ENCODE results near the gene CLPX. TPM values are rescaled to one million over a fixed set of nuclear protein-coding genes. Genes with fewer than 3 reads are reported as not detected.

Gene CLPX
- total RNA-seq, 1 donor from 2014 or later: 62.8 TPM

Other genes with a start within 250 kb of the CLPX start
- gene SPG21, start 195.4 kb downstream of the CLPX start, total RNA-seq: 70.4 and 76.2 TPM in 2 replicates
- gene MTFMT, start 155.7 kb downstream of the CLPX start, total RNA-seq: 19.4 and 21.6 TPM in 2 replicates
- not detected in 2 replicates for gene SLC51B, start 140.0 kb downstream of the CLPX start, total RNA-seq
- not detected in 2 replicates for gene RASL12, start 117.4 kb downstream of the CLPX start, total RNA-seq
- not detected in 2 replicates for gene KBTBD13, start 108.6 kb downstream of the CLPX start, total RNA-seq
- gene UBAP1L, start 70.1 kb downstream of the CLPX start, total RNA-seq: 6.3 and 6.6 TPM in 2 replicates
- 59.9 and 60.1 TPM in 2 replicates for gene PDCD7, start 51.5 kb downstream of the CLPX start, total RNA-seq
- gene CILP, start 26.1 kb upstream of the CLPX start, total RNA-seq: 0.02 TPM in 2 replicates
- 11.7 TPM in 2 replicates for gene PARP16, start 101.5 kb upstream of the CLPX start, total RNA-seq
- gene RNU5A-1, start 110.7 kb upstream of the CLPX start, total RNA-seq: not detected in 2 replicates
- gene RNU5B-1, start 119.3 kb upstream of the CLPX start, total RNA-seq: not detected in 2 replicates
- not detected in 2 replicates for gene IGDCC3, start 192.7 kb upstream of the CLPX start, total RNA-seq
- gene IGDCC4, start 237.6 kb upstream of the CLPX start, total RNA-seq: 0.19 and 0.26 TPM in 2 replicates